Nephron (organoid): ENCODE measurements around the gene CD276.
A peak's percentile ranks its signal among the peaks of the same experiment; 100 is the strongest.

Source experiments
- H3K27ac Mint-ChIP-seq, 3 experiments: 2 replicates each; pipeline ENCODE4 v1.8.0; 2020; ENCODE audit warnings: mixed read lengths in 3 of 3, mild to moderate bottlenecking in 2 of 3, moderate library complexity in 1 of 3
- H3K27me3 Mint-ChIP-seq: 2 replicates; pipeline ENCODE4 v1.8.0; 2021; ENCODE audit warnings: low read depth, mild to moderate bottlenecking, moderate library complexity, mixed read lengths
- H3K36me3 Mint-ChIP-seq: 2 replicates; pipeline ENCODE4 v1.8.0; 2020; ENCODE audit warnings: low read depth, mixed read lengths
- H3K4me1 Mint-ChIP-seq: 2 replicates; pipeline ENCODE4 v1.8.0; 2020; ENCODE audit warnings: mixed read lengths
- H3K4me3 Mint-ChIP-seq, 3 experiments: 2 replicates each; pipeline ENCODE4 v1.8.0; 2020; ENCODE audit warnings: mild to moderate bottlenecking in 3 of 3, mixed read lengths in 3 of 3, moderate library complexity in 2 of 3
- H3K9me3 Mint-ChIP-seq: 2 replicates; pipeline ENCODE4 v1.8.0; 2020; ENCODE audit warnings: mixed read lengths
- CTCF ChIP-seq, 3 experiments: fragments of 200-600 bp; sonication (generic); IDR thresholded peaks; one replicate each; pipeline ENCODE4 v1.5.0; 2021; ENCODE audit warnings: antibody characterized with exemption in 3 of 3; ENCODE audit not compliant: unreplicated experiment in 3 of 3

The CD276 gene

DNA sequence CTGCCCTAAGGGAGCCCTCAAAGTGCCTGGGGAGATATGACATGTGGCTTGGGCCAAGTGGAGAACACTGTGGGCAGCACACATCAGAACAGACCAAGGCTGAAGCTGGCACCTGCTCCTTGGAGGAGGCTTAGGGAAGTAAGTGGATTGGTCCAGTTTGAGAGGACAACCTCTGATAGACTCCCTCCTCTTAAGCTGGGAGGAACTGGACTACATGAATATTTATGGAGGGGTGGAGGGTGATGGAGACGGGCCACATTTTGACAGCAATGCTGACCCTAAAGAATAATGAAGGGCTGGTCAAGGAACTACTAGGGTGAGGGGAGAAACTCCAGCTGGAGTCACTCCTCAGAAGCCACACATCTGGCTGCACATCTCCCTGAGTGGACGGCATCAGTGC lies 6.5 kb upstream of the CD276 start:
- H3K36me3 Mint-ChIP-seq = no peaks in the 10 kb centered on the region
- no peak overlapping the region for H3K4me3 Mint-ChIP-seq
- H3K9me3 Mint-ChIP-seq = no peaks in the 10 kb centered on the region
- H3K27ac Mint-ChIP-seq = no peak overlapping the region
- peaks cover 8% of the 10 kb centered on the region for H3K4me1 Mint-ChIP-seq
- no peak for TF ChIP-seq CTCF (IDR thresholded peaks at IDR 0.05; ENCODE audit: unreplicated experiment in 3 of 3)
- H3K27me3 Mint-ChIP-seq = no peaks in the 10 kb centered on the region

DNA sequence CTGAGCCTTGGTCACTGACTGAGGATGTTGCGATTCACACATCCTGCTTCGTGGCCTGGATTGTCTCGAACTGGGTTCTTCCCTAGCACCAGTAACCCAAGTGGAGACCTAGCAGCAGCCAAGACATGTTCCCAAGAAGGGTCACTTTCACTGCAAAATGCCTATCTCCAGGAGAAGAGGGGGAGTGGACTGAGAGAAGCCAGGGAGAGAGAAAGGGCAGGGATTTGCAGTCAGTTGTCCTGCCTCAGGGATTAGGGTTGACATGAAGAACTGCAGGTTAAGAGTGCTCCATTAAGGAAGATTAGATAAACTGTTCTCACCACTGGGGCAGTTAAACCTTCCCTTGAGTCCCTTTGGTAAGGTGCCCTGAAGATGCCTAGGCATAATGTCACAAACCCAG lies 5.7 kb upstream of the CD276 start:
- no peak for TF ChIP-seq CTCF (IDR thresholded peaks at IDR 0.05; ENCODE audit: unreplicated experiment in 3 of 3)
- Mint-ChIP-seq H3K4me3 (no peak overlapping the region), H3K4me1 (peaks cover 15% of the 10 kb centered on the region), H3K36me3 (no peaks in the 10 kb centered on the region), H3K9me3 (no peaks in the 10 kb centered on the region), H3K27me3 (no peaks in the 10 kb centered on the region), H3K27ac (no peak overlapping the region)

DNA sequence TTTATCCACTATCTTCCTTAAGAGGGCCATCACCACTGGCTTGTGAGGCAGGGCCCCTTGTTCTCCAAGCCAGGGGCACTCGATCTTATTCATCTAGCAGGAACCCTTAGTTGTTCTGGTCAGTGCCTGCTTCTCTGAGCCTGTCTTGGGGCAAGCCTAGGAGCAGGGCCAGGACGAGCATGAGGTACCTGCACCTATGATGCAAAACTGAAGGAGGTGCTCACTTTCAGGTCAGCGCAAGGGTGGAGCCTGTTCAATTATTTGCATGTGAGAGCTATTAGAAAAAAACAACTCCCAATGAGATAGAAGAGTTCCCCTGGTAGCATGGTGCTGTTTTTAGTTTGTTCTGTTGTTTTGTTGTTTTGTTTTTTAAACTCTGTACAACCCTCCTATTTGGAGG lies 5.0 kb upstream of the CD276 start:
- peaks cover 19% of the 10 kb centered on the region for H3K4me1 Mint-ChIP-seq
- H3K27ac Mint-ChIP-seq = peak overlapping the region in 1 of 3 experiments; percentile 18
- no peaks in the 10 kb centered on the region for H3K36me3 Mint-ChIP-seq
- H3K9me3 Mint-ChIP-seq = no peaks in the 10 kb centered on the region
- no peak for TF ChIP-seq CTCF (IDR thresholded peaks at IDR 0.05; ENCODE audit: unreplicated experiment in 3 of 3)
- no peak overlapping the region for H3K4me3 Mint-ChIP-seq
- H3K27me3 Mint-ChIP-seq = no peaks in the 10 kb centered on the region

DNA sequence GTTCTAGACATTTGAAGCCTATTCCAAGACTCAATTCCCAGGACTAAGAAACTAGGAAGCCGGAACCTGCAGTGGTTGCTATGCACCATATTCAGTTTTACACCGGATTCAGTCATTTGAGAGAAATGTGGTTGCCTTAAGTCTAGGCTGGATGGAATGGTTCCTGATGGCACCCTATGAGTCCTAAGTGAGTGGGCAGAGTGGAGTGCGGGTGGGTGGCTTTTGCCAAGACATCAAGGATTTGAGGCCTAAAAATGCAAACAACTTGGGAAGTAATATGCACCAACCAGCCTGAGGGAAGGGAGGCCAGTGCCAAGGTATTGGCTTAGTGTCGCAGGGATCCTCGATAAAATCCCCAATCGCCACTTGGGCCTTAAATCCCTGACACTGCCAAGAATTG lies 4.2 kb upstream of the CD276 start:
- H3K9me3 Mint-ChIP-seq = no peaks in the 10 kb centered on the region
- H3K36me3 Mint-ChIP-seq = no peaks in the 10 kb centered on the region
- H3K4me1 Mint-ChIP-seq = peaks cover 19% of the 10 kb centered on the region
- H3K4me3 Mint-ChIP-seq = no peak overlapping the region
- no peaks in the 10 kb centered on the region for H3K27me3 Mint-ChIP-seq
- peak overlapping the region in 2 of 3 experiments; percentile 18 to 37 for H3K27ac Mint-ChIP-seq
- TF ChIP-seq CTCF (IDR thresholded peaks at IDR 0.05; ENCODE audit: unreplicated experiment in 3 of 3) = no peak

- no peaks in the 10 kb centered on the region for H3K27me3 Mint-ChIP-seq
- peak overlapping the region in 1 of 3 experiments; percentile 51 for H3K4me3 Mint-ChIP-seq
- no peaks in the 10 kb centered on the region for H3K36me3 Mint-ChIP-seq
- TF ChIP-seq CTCF (IDR thresholded peaks at IDR 0.05; ENCODE audit: unreplicated experiment in 3 of 3) = no peak
- no peaks in the 10 kb centered on the region for H3K9me3 Mint-ChIP-seq
- no peak overlapping the region for H3K27ac Mint-ChIP-seq
- peaks cover 25% of the 10 kb centered on the region for H3K4me1 Mint-ChIP-seq
Observed at GRCh38 chr15:73680549-73680948, 3.6 kb upstream of the CD276 start.

- no peak for TF ChIP-seq CTCF (IDR thresholded peaks at IDR 0.05; ENCODE audit: unreplicated experiment in 3 of 3)
- H3K9me3 Mint-ChIP-seq = no peaks in the 10 kb centered on the region
- H3K27ac Mint-ChIP-seq = peak overlapping the region; percentile 41 to 61 (median 46)
- H3K27me3 Mint-ChIP-seq = no peaks in the 10 kb centered on the region
- peak overlapping the region; percentile 57 to 72 (median 59) for H3K4me3 Mint-ChIP-seq
- H3K36me3 Mint-ChIP-seq = no peaks in the 10 kb centered on the region
- H3K4me1 Mint-ChIP-seq = peaks cover 30% of the 10 kb centered on the region
Observed at GRCh38 chr15:73681063-73681462, 3.1 kb upstream of the CD276 start.
